Measurements from ENCODE around the gene ALK. TPM values are rescaled to one million over a fixed set of nuclear protein-coding genes. Genes with fewer than 3 reads are reported as not detected.

Gene ALK
- total RNA-seq, 1 experiment from 2014 or later = not detected

DNA sequence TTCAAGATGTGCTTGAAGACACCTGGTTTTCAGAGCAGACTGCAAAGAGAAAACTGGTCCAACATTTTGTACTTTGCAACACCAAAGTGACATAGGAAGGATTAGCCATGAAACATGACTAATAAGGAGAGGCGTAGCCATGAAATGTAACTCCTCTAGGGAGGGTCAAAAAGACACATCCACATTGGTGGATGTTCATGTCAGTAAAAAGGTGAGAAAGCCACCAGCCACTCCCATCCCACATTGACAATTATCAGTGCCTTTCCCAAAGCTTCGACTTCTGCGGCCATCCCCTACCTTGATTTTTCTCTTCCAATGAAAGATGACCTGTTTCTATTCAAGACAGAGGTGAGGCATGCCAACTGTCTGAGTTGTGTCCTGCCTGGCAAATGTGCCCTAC lies 223.2 kb downstream of the ALK start:
- no peak overlapping the region for H2BK12ac ChIP-seq (ENCODE audit: insufficient read length, low read depth, low read length)
- peaks cover 2 to 7% of the 10 kb centered on the region in 2 experiments; a peak in 3 of 4 replicates for H3K4me1 Mint-ChIP-seq
- no peak overlapping the region for H2BK5ac ChIP-seq (ENCODE audit: insufficient read length, low read length)
- H2BK120ac ChIP-seq (ENCODE audit: low read depth, low read length, poor library complexity, severe bottlenecking) = no peak overlapping the region
- H3K27ac Mint-ChIP-seq = no peak overlapping the region
- no peak overlapping the region for H3K27ac ChIP-seq (ENCODE audit: insufficient read length, low read depth, low read length)
- H3K79me1 ChIP-seq (ENCODE audit: insufficient read depth, low read depth, low read length, poor library complexity, severe bottlenecking) = no peaks in the 10 kb centered on the region
- no CpG with 5 or more reads among the region's 3 CpGs for WGBS (ENCODE audit: extremely low coverage, insufficient read length, low lambda C conversion rate)
- H2BK20ac ChIP-seq (ENCODE audit: low read depth, low read length, poor library complexity, severe bottlenecking) = no peak overlapping the region
- no peak overlapping the region for H4K8ac ChIP-seq (replicated peaks; ENCODE audit: insufficient read length, low read depth, low read length)
- peaks cover 2% of the 10 kb centered on the region; the same call in 1 of the 2 replicates for H3K27me3 Mint-ChIP-seq (ENCODE audit: low read depth)
- no peaks in the 10 kb centered on the region for H3K23me2 ChIP-seq (ENCODE audit: insufficient read length, low read depth, low read length, poor library complexity, severe bottlenecking)
- no peaks in the 10 kb centered on the region; the same call in 1 of the 2 replicates for H3K4me1 ChIP-seq (ENCODE audit: insufficient read depth, low read length)
- H3K27me3 ChIP-seq (ENCODE audit: insufficient read depth, low read length) = no peaks in the 10 kb centered on the region
- no peak overlapping the region for H4K5ac ChIP-seq (ENCODE audit: insufficient read length, low read depth, low read length)
- H3K56ac ChIP-seq (ENCODE audit: insufficient read length, low read depth, low read length) = no peak overlapping the region
- no peak overlapping the region for H2AFZ ChIP-seq (ENCODE audit: low read length)
- H3K36me3 Mint-ChIP-seq (ENCODE audit: insufficient read depth in 1 of 3, low read depth in 3 of 3) = no peaks in the 10 kb centered on the region
- DNase-seq = peak; percentile 10
- no peak overlapping the region for H3K18ac ChIP-seq (ENCODE audit: insufficient read length, low read depth, low read length)
- H3K9me3 ChIP-seq (ENCODE audit: control insufficient read depth, low read depth, low read length) = no peaks in the 10 kb centered on the region
- TF ChIP-seq, protein P1, sequence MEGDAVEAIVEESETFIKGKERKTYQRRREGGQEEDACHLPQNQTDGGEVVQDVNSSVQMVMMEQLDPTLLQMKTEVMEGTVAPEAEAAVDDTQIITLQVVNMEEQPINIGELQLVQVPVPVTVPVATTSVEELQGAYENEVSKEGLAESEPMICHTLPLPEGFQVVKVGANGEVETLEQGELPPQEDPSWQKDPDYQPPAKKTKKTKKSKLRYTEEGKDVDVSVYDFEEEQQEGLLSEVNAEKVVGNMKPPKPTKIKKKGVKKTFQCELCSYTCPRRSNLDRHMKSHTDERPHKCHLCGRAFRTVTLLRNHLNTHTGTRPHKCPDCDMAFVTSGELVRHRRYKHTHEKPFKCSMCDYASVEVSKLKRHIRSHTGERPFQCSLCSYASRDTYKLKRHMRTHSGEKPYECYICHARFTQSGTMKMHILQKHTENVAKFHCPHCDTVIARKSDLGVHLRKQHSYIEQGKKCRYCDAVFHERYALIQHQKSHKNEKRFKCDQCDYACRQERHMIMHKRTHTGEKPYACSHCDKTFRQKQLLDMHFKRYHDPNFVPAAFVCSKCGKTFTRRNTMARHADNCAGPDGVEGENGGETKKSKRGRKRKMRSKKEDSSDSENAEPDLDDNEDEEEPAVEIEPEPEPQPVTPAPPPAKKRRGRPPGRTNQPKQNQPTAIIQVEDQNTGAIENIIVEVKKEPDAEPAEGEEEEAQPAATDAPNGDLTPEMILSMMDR (conservative IDR thresholded peaks at IDR 0.05) = no peak
- H3T11ph ChIP-seq (ENCODE audit: low read length) = no peak overlapping the region
- no peak overlapping the region for H3K4me2 ChIP-seq (ENCODE audit: insufficient read depth, insufficient read length, low read length)
- no peak overlapping the region for H4K91ac ChIP-seq (ENCODE audit: insufficient read length, low read depth, low read length)
- peaks cover 2 to 3% of the 10 kb centered on the region in 2 experiments; a peak in 3 of 5 replicates for H3K9me3 Mint-ChIP-seq
- no peak overlapping the region for H2BK15ac ChIP-seq (ENCODE audit: low read depth, low read length)
- no peaks in the 10 kb centered on the region for H4K20me1 ChIP-seq (ENCODE audit: control insufficient read depth, insufficient read depth, insufficient read length)
- H2AK5ac ChIP-seq (ENCODE audit: insufficient read length, low read length) = no peak overlapping the region
- no peak overlapping the region for H3K14ac ChIP-seq (ENCODE audit: insufficient read depth, low read length)
- H3K4me3 Mint-ChIP-seq = no peak overlapping the region
- H3K9ac ChIP-seq (ENCODE audit: extremely low read depth, insufficient read length, low read length) = no peak overlapping the region
- H3K79me2 ChIP-seq (ENCODE audit: insufficient read depth, low read length) = no peaks in the 10 kb centered on the region
- no peak overlapping the region for H3K4ac ChIP-seq (ENCODE audit: low read depth, low read length)
- no peak overlapping the region for H3K23ac ChIP-seq (ENCODE audit: insufficient read length, low read depth, low read length)
